GM10847 (cell line): Measurements from ENCODE around the gene ANAPC15.

Experiments
- POLR2A ChIP-seq: IDR thresholded peaks from 2 replicates; pipeline ENCODE4 v1.6.1; 2011; ENCODE audit not compliant: insufficient read length; ENCODE audit errors: extremely low read depth

Gene ANAPC15

GRCh38 chr11:72129381-72129780 lies 16.9 kb upstream of the ANAPC15 start:
- no peak for TF ChIP-seq POLR2A

GRCh38 chr11:72127923-72128322 lies 15.4 kb upstream of the ANAPC15 start:
- no peak for TF ChIP-seq POLR2A

- TF ChIP-seq POLR2A, result no peak
These were observed 13.5 kb upstream of the ANAPC15 start for GRCh38 chr11:72125956-72126355.

- TF ChIP-seq POLR2A, result no peak
These were observed 11.6 kb upstream of the ANAPC15 start for GRCh38 chr11:72124046-72124445.

GRCh38 chr11:72123117-72123653 lies 10.7 kb upstream of the ANAPC15 start:
- no peak for TF ChIP-seq POLR2A

GRCh38 chr11:72122607-72123006 lies 10.1 kb upstream of the ANAPC15 start:
- TF ChIP-seq POLR2A, result no peak

- TF ChIP-seq POLR2A, result no peak
These were observed 8.4 kb upstream of the ANAPC15 start for GRCh38 chr11:72120930-72121329.

GRCh38 chr11:72119198-72119597 lies 6.7 kb upstream of the ANAPC15 start:
- no peak for TF ChIP-seq POLR2A

- TF ChIP-seq POLR2A, result no peak
These were observed 3.7 kb upstream of the ANAPC15 start for GRCh38 chr11:72116019-72116755.

- TF ChIP-seq POLR2A, result no peak
These were observed 2.1 kb upstream of the ANAPC15 start for GRCh38 chr11:72114570-72114969.

- TF ChIP-seq POLR2A, result no peak
These were observed 698 bp upstream of the ANAPC15 start for GRCh38 chr11:72112978-72113808.

- no peak for TF ChIP-seq POLR2A
These were observed 974 bp downstream of the ANAPC15 start for GRCh38 chr11:72111300-72112142.

- TF ChIP-seq POLR2A, result no peak
These were observed 6.6 kb downstream of the ANAPC15 start, which contains the start of gene TOMT for GRCh38 chr11:72105888-72106287. TSS of gene TOMT (plus strand) at chr11:72105924. CDS start at chr11:72105952, 28 bp downstream.

GRCh38 chr11:72103754-72104167 lies 8.7 kb downstream of the ANAPC15 start:
- TF ChIP-seq POLR2A, result no peak

- peak; percentile 80 for TF ChIP-seq POLR2A
These were observed 9.3 kb downstream of the ANAPC15 start, which contains the start of gene LAMTOR1 for GRCh38 chr11:72102946-72103753. TSS of gene LAMTOR1 (minus strand) at chr11:72103297. CDS start at chr11:72103224, 73 bp downstream.

GRCh38 chr11:72102631-72102945 lies 9.9 kb downstream of the ANAPC15 start:
- no peak for TF ChIP-seq POLR2A
